Activated T-cell treated with anti-CD3 and anti-CD28 coated beads, Interleukin-2, amount 50 U/mL, for 24 hours (primary cell): ENCODE data around the gene FHIP1A.

Experiments
- DNase-seq: peaks from one replicate; pipeline ENCODE4 v3.0.0-alpha.2; 2020
- H3K27ac Mint-ChIP-seq: 2 replicates; pipeline ENCODE4 v1.8.0; 2020; ENCODE audit warnings: mild to moderate bottlenecking, mixed read lengths
- H3K27me3 Mint-ChIP-seq: 2 replicates; pipeline ENCODE4 v1.8.0; 2020; ENCODE audit warnings: mixed read lengths
- H3K36me3 Mint-ChIP-seq: 2 replicates; pipeline ENCODE4 v1.8.0; 2020; ENCODE audit warnings: low read depth, mixed read lengths
- H3K4me1 Mint-ChIP-seq: 2 replicates; pipeline ENCODE4 v1.8.0; 2020; ENCODE audit warnings: low read depth, mixed read lengths
- H3K4me3 Mint-ChIP-seq: 2 replicates; pipeline ENCODE4 v1.8.0; 2020; ENCODE audit warnings: mild to moderate bottlenecking, moderate library complexity, mixed read lengths
- H3K9me3 Mint-ChIP-seq: 2 replicates; pipeline ENCODE4 v1.8.0; 2020; ENCODE audit warnings: mixed read lengths

FHIP1A gene

DNA sequence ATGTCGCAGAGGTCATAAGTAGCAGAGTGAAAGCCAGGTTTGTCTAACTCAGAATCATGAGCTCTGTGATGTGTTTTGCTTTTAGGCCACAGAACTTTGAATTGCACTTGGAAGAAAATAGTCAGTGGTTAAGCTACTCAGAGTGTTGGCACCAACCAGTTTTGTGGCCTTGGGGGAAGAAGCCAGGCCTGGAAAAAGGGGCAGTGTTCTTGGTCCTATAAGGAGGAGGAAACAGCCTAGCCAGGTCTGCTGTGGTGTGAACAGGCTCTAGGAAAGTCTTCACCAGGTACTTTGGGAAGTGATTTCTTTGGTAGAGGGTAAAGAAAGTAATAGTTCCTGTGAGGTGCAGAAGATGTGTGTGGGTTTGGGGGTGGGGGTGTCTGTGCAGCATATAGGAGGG lies 49.2 kb downstream of the FHIP1A start:
- Mint-ChIP-seq H3K27me3 (peaks cover 16% of the 10 kb centered on the region), H3K4me1 (no peaks in the 10 kb centered on the region), H3K36me3 (no peaks in the 10 kb centered on the region), H3K9me3 (no peaks in the 10 kb centered on the region), H3K4me3 (no peak overlapping the region), H3K27ac (no peak overlapping the region)
- DNase-seq: no peak
